HepG2 (cell line): ENCODE results near the gene ABHD2. TPM values are rescaled to one million over a fixed set of nuclear protein-coding genes. Genes with fewer than 3 reads are reported as not detected.

Source experiments
- ATF5 ChIP-seq: sonication (generic); formaldehyde crosslinking; IDR thresholded peaks from 2 replicates; pipeline ENCODE4 v1.4.0; 2020; ENCODE audit warnings: mild to moderate bottlenecking, low read depth, missing genetic modification reagents
- CENPX ChIP-seq: sonication (generic); formaldehyde crosslinking; IDR thresholded peaks from 2 replicates; pipeline ENCODE4 v1.9.0; 2021; ENCODE audit warnings: mild to moderate bottlenecking, missing genetic modification reagents, moderate library complexity
- E2F1 ChIP-seq: sonication (generic); formaldehyde crosslinking; IDR thresholded peaks from 2 replicates; pipeline ENCODE4 v1.5.0; 2020; ENCODE audit warnings: missing genetic modification reagents
- FOXA3 ChIP-seq: IDR thresholded peaks from 2 replicates; pipeline ENCODE4 v1.6.1; 2016; ENCODE audit warnings: missing genetic modification reagents, missing compliant biosample characterization
- GFI1 ChIP-seq: sonication (generic); formaldehyde crosslinking; IDR thresholded peaks from 2 replicates; pipeline ENCODE4 v1.5.0; 2020; ENCODE audit warnings: missing genetic modification reagents, mild to moderate bottlenecking, borderline replicate concordance
- KMT2A ChIP-seq: sonication (generic); formaldehyde crosslinking; IDR thresholded peaks from 2 replicates; pipeline ENCODE4 v1.4.0; 2020; ENCODE audit warnings: missing genetic modification reagents
- NFYB ChIP-seq: sonication (generic); formaldehyde crosslinking; IDR thresholded peaks from 2 replicates; pipeline ENCODE4 v1.4.0; 2020; ENCODE audit warnings: missing genetic modification reagents
- NONO ChIP-seq, 2 experiments: fragments of 450-650 bp in 1 of 2; sonication (generic) in 1 of 2; formaldehyde crosslinking in 1 of 2; IDR thresholded peaks in 1 of 2; conservative IDR thresholded peaks in 1 of 2; 2 replicates each; pipeline versions ENCODE4 v1.6.1 to v1.8.0; 2017 to 2022; ENCODE audit warnings: mild to moderate bottlenecking in 1 of 2, missing genetic modification reagents in 1 of 2, moderate library complexity in 1 of 2
- PBX2 ChIP-seq: IDR thresholded peaks from 2 replicates; pipeline ENCODE4 v1.6.1; 2016; ENCODE audit warnings: control low read depth
- POLR2AphosphoS5 ChIP-seq: IDR thresholded peaks from 2 replicates; pipeline ENCODE4 v1.6.1; 2012; ENCODE audit warnings: low read depth, low read length
- SAP130 ChIP-seq: IDR thresholded peaks from 2 replicates; pipeline ENCODE4 v1.6.1; 2016; ENCODE audit warnings: low read depth
- SOX6 ChIP-seq, 2 experiments: fragments of 450-650 bp in 1 of 2; sonication (generic) in 1 of 2; formaldehyde crosslinking in 1 of 2; IDR thresholded peaks; 2 replicates each; pipeline versions ENCODE4 v1.4.0 to v1.6.1; 2017 to 2020; ENCODE audit warnings: antibody characterized with exemption in 1 of 2, mild to moderate bottlenecking in 1 of 2, missing genetic modification reagents in 1 of 2
- ZBTB10 ChIP-seq: sonication (generic); formaldehyde crosslinking; IDR thresholded peaks from 2 replicates; pipeline ENCODE4 v1.4.0; 2020; ENCODE audit warnings: missing genetic modification reagents, borderline replicate concordance
- ZNF280D ChIP-seq: sonication (generic); formaldehyde crosslinking; IDR thresholded peaks from 2 replicates; pipeline ENCODE4 v1.5.1; 2020; ENCODE audit warnings: mild to moderate bottlenecking, missing genetic modification reagents
- ZNF317 ChIP-seq: sonication (generic); formaldehyde crosslinking; IDR thresholded peaks from 2 replicates; pipeline ENCODE4 v1.5.0; 2020; ENCODE audit warnings: mild to moderate bottlenecking, missing genetic modification reagents
- ZNF335 ChIP-seq: sonication (generic); formaldehyde crosslinking; IDR thresholded peaks from 2 replicates; pipeline ENCODE4 v1.4.0; 2020; ENCODE audit warnings: missing genetic modification reagents
- ZNF430 ChIP-seq: sonication (generic); formaldehyde crosslinking; IDR thresholded peaks from 2 replicates; pipeline ENCODE4 v1.9.0; 2021; ENCODE audit warnings: mild to moderate bottlenecking, missing genetic modification reagents
- ZNF558 ChIP-seq: sonication (generic); formaldehyde crosslinking; IDR thresholded peaks from 2 replicates; pipeline ENCODE4 v1.9.0; 2022; ENCODE audit warnings: mild to moderate bottlenecking, missing genetic modification reagents, borderline replicate concordance
- ZNF563 ChIP-seq: sonication (generic); formaldehyde crosslinking; IDR thresholded peaks from 2 replicates; pipeline ENCODE4 v1.8.0; 2022; ENCODE audit warnings: mild to moderate bottlenecking, moderate library complexity, missing genetic modification reagents
- ZNF850 ChIP-seq: sonication (generic); formaldehyde crosslinking; conservative IDR thresholded peaks from 2 replicates; pipeline ENCODE4 v1.9.0; 2021; ENCODE audit warnings: mild to moderate bottlenecking, missing genetic modification reagents
- polyA plus RNA-seq, 8 experiments: library from polyadenylated mRNA; depleted of rRNA in 3 of 8; stranded (reverse) in 7 of 8; unstranded in 1 of 8; fragments of >200 nt; fragmentation: Illumina TruSeq in 4 of 8; extraction: Trizol in 4 of 8; gene quantifications; 2 replicates each; pipeline versions ENCODE4 v1.2.1 to v1.2.3, GENCODE V29; 2011 to 2016; ENCODE audit warnings: low read depth in 4 of 8, missing spikeins in 1 of 8, mixed read lengths in 1 of 8; ENCODE audit not compliant: insufficient read depth in 1 of 8
- total RNA-seq, 5 experiments: library from RNA; depleted of rRNA; stranded (reverse); fragments of >200 nt; fragmentation: Illumina TruSeq; extraction: Trizol; gene quantifications; 2 replicates each; pipeline ENCODE4 v1.2.3, GENCODE V29; 2016; ENCODE audit warnings: low read depth in 1 of 5

The ABHD2 gene
- total and polyA plus RNA-seq, 2 of the 13 experiments (the other 11 are each of a cell fraction or from before 2014, with no cell fraction given), result 14.8 to 22.4 TPM

GRCh38 chr15:89087830-89088604 lies at the start of gene ABHD2 (continued):
- TF ChIP-seq ZNF280D (0 out of 2 replicates have a peak, but pooled peaks have one; percentile 66), ZNF558 (CRISPR knock-in tag) (no peak), CENPX (CRISPR knock-in tag) (no peak), ATF5 (CRISPR knock-in tag) (peak; percentile 7; the same call in 1 of the 2 replicates), ZNF317 (CRISPR knock-in tag) (0 out of 2 replicates have a peak, but pooled peaks have one; percentile 53), NONO (IDR thresholded peaks at IDR 0.05) (no peak), NONO (CRISPR knock-in tag; conservative IDR thresholded peaks at IDR 0.05) (no peak), ZNF430 (peak; percentile 56; the same call in 1 of the 2 replicates), NFYB (CRISPR knock-in tag) (peak; percentile 99), ZNF563 (CRISPR knock-in tag) (no peak), FOXA3 (0 out of 2 replicates have a peak, but pooled peaks have one; percentile 25), PBX2 (CRISPR knock-in tag) (peak; percentile 98), ZNF850 (CRISPR knock-in tag) (no peak), KMT2A (0 out of 2 replicates have a peak, but pooled peaks have one; percentile 42), GFI1 (no peak), E2F1 (CRISPR knock-in tag) (peak; percentile 79), POLR2AphosphoS5 (peak; percentile 68), SOX6 (IDR thresholded peaks at IDR 0.05) (no peak), SOX6 (CRISPR knock-in tag; IDR thresholded peaks at IDR 0.05) (peak; percentile 46), ZBTB10 (CRISPR knock-in tag) (no peak), ZNF335 (CRISPR knock-in tag) (0 out of 2 replicates have a peak, but pooled peaks have one; percentile 16), SAP130 (CRISPR knock-in tag) (peak; percentile 88)
